GM12878 (cell line): ENCODE measurements around the gene PRR5. TPM values are rescaled to one million over a fixed set of nuclear protein-coding genes. Genes with fewer than 3 reads are reported as not detected.

Experiments used
- ETV6 ChIP-seq, 2 experiments: fragments of 450-650 bp in 1 of 2; IDR thresholded peaks in 1 of 2; conservative IDR thresholded peaks in 1 of 2; 2 replicates each; pipeline ENCODE4 v1.6.1; 2014; ENCODE audit warnings: antibody characterized with exemption in 1 of 2, borderline replicate concordance in 1 of 2, low read depth in 1 of 2, mild to moderate bottlenecking in 1 of 2, moderate library complexity in 1 of 2
- MTA3 ChIP-seq: IDR thresholded peaks from 2 replicates; pipeline ENCODE4 v1.6.1; 2012; ENCODE audit warnings: low read length, inconsistent platforms, borderline replicate concordance
- RB1 ChIP-seq: fragments of 450-650 bp; formaldehyde crosslinking; IDR thresholded peaks from 2 replicates; pipeline ENCODE4 v1.6.1; 2017; ENCODE audit warnings: mild to moderate bottlenecking, borderline replicate concordance
- ZBTB40 ChIP-seq: fragments of 450-650 bp; IDR thresholded peaks from 2 replicates; pipeline ENCODE4 v1.6.1; 2016; ENCODE audit warnings: mild to moderate bottlenecking, moderate library complexity, borderline replicate concordance
- polyA plus RNA-seq, 11 experiments: library from polyadenylated mRNA; depleted of rRNA in 4 of 11; unstranded in 6 of 11; stranded (reverse) in 5 of 11; fragments of >200 nt; fragmentation: Nextera tagmentation in 4 of 11; fragmentation: Illumina TruSeq in 1 of 11; extraction: Ambion mirVana in 4 of 11; extraction: Trizol in 1 of 11; gene quantifications; 1 replicate in 1 of 11; 2 replicates in 10 of 11; pipeline versions ENCODE4 v1.2.1 to v1.2.3, GENCODE V29; 2011 to 2016; ENCODE audit warnings: inconsistent platforms in 2 of 11, missing spikeins in 2 of 11, low read depth in 1 of 11
- total RNA-seq, 4 experiments: library from RNA; depleted of rRNA in 3 of 4; stranded (reverse); fragments of >200 nt in 3 of 4; fragmentation: Illumina TruSeq in 1 of 4; extraction: Trizol in 1 of 4; gene quantifications; 2 replicates each; pipeline versions ENCODE4 v1.2.1 to v1.2.3, GENCODE V29; 2013 to 2021
- TF ChIP-seq, protein P1 (sequence below): fragments of 450-650 bp; formaldehyde crosslinking; IDR thresholded peaks from 2 replicates; pipeline ENCODE4 v1.4.0; 2022; ENCODE audit warnings: mild to moderate bottlenecking, moderate library complexity

Gene PRR5
- total and polyA plus RNA-seq, 10 of the 15 experiments (the other 5 are each of a cell fraction or from before 2014, with no cell fraction given), result 0.03 to 9.4 (median 1.5) TPM

DNA sequence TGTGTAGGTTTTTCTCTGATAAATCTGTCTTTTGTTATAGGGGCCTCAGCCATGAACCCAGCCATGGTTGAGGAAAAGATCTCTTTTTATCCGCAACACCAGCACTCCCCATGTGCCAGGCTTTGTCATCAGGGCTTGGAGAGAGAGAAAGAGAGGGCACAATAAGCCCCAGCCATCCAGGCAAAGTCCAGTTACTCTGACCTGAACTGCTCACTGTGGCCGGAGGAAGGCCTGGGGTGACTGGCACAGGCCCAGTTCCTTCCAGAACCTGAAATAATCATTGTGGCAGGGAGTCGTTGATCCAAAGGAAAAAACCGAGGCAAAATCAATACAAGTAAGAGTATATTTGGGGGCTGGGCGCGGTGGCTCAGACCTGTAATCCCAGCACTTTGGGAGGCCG is 46.5 kb downstream of the PRR5 start (continued):
- TF ChIP-seq ZBTB40 (no peak), RB1 (no peak), ETV6 (conservative IDR thresholded peaks at IDR 0.05 in 1 of 2, IDR thresholded peaks at IDR 0.05 in 1 of 2; ENCODE audit: borderline replicate concordance in 1 of 2, low read depth in 1 of 2) (no peak), MTA3 (no peak)
- TF ChIP-seq, protein P1, sequence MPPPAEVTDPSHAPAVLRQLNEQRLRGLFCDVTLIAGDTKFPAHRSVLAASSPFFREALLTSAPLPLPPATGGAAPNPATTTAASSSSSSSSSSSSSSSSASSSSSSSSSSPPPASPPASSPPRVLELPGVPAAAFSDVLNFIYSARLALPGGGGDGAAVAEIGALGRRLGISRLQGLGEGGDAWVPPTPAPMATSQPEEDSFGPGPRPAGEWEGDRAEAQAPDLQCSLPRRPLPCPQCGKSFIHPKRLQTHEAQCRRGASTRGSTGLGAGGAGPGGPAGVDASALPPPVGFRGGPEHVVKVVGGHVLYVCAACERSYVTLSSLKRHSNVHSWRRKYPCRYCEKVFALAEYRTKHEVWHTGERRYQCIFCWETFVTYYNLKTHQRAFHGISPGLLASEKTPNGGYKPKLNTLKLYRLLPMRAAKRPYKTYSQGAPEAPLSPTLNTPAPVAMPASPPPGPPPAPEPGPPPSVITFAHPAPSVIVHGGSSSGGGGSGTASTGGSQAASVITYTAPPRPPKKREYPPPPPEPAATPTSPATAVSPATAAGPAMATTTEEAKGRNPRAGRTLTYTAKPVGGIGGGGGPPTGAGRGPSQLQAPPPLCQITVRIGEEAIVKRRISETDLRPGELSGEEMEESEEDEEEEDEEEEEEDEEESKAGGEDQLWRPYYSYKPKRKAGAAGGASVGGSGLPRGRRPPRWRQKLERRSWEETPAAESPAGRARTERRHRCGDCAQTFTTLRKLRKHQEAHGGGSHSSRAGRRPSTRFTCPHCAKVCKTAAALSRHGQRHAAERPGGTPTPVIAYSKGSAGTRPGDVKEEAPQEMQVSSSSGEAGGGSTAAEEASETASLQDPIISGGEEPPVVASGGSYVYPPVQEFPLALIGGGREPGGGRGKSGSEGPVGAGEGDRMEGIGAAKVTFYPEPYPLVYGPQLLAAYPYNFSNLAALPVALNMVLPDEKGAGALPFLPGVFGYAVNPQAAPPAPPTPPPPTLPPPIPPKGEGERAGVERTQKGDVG (CRISPR knock-in tag), result no peak
